ENCODE measurements around the gene UNC93B1. TPM values are rescaled to one million over a fixed set of nuclear protein-coding genes. Genes with fewer than 3 reads are reported as not detected.

The UNC93B1 gene
- total RNA-seq, 4 donors from 2014 or later: 16.6 to 38.4 (median 31.6) TPM

- Histone ChIP-seq H3K4me3 (no peak overlapping the region), H3K4me1 (peaks cover 10 to 43% (median 39%) of the 10 kb centered on the region in 4 donors), H3K27ac (replicated peaks in 1 of 4) (no peak overlapping the region), H3K36me3 (peaks cover 49 to 81% (median 75%) of the 10 kb centered on the region in 4 donors), H3K27me3 (no peaks in the 10 kb centered on the region), H3K9me3 (no peaks in the 10 kb centered on the region)
- intact Hi-C loops (cut with DNase I): no loop called here
- 94% methylated on average over 13 of the region's 18 CpGs for WGBS
- DNase-seq (ENCODE audit: extremely low spot score): no peak
- TF ChIP-seq CTCF (IDR thresholded peaks at IDR 0.05) (no peak), POLR2A (IDR thresholded peaks at IDR 0.05; ENCODE audit: low read depth) (no peak), EP300 (IDR thresholded peaks at IDR 0.05) (no peak), POLR2AphosphoS5 (IDR thresholded peaks at IDR 0.05) (no peak)
Observed at GRCh38 chr11:68044898-68045351, 41.0 kb upstream of the UNC93B1 start.

DNA sequence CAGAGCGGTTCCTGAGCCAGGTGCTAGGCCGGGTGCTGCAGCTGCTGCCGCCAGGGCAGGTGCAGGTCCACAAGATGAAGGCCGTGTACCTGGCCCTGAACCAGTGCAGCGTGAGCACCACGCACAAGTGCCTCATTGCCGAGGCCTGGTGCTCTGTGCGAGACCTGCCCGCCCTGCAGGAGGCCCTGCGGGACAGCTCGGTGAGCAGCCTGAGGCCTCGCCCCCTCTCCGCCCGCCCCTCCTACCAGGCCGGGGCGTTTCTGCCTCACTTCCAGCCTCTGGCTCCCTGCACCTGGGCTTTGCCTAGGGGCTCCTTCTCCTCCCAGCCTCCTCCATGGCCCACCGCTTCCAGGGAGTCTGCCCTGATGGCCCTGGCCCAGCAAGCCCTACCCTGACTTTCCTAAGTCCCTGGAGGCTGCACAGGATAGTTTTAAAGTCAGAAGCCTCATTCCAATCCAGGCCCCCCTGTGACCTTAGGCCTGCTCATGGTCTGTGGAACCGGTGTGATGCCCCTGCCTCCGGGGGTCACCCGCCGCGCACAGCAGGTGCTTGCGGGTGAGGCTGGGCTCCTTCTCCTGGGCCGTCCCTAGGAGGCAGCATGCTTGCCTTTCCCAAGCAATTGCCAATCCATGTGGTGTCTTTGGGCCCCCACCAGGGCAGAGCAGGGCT is 40.4 kb upstream of the UNC93B1 start:
- no peak for DNase-seq (ENCODE audit: extremely low spot score)
- TF ChIP-seq POLR2AphosphoS5 (IDR thresholded peaks at IDR 0.05) (no peak), POLR2A (IDR thresholded peaks at IDR 0.05; ENCODE audit: low read depth) (no peak), CTCF (IDR thresholded peaks at IDR 0.05) (no peak), EP300 (IDR thresholded peaks at IDR 0.05) (no peak)
- intact Hi-C loops (cut with DNase I): no loop called here

DNA sequence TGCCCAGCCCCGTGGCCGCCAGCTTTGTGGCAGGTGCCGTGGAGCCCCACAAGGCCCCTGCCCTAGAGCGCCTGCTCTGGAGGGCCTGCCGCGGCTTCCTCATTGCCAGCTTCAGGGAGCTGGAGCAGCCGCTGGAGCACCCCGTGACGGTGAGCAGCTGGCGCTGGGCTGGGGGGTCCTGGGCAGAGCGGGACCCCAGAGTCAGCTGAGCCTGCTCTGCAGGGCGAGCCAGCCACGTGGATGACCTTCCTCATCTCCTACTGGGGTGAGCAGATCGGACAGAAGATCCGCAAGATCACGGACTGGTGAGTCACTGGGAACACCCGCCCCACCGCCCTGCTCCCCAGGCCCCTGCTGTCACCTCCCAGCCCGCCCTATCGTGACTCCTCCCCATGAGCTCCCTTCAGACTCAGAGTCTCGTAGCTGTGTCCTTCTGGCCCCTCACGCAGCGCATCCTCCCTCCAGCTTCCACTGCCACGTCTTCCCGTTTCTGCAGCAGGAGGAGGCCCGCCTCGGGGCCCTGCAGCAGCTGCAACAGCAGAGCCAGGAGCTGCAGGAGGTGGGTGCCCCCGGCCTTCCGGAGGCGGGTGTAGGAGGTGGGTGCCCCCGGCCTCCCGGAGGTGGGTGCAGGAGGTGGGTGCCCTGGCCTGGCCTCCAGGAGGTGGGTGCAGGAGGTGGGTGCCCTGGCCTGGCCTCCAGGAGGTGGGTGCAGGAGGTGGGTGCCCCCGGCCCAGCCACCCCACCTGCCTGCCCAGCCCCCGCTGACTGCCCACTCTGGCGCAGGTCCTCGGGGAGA is 39.6 kb upstream of the UNC93B1 start:
- WGBS: 71% methylated on average over 12 of the region's 36 CpGs
- peak in 1 of 2 donors; percentile 8 for TF ChIP-seq POLR2AphosphoS5 (IDR thresholded peaks at IDR 0.05)
- no peak for TF ChIP-seq CTCF (IDR thresholded peaks at IDR 0.05)
- DNase-seq (ENCODE audit: extremely low spot score): no peak
- intact Hi-C loops (cut with DNase I): no loop called here
- no peaks in the 10 kb centered on the region for H3K27me3 ChIP-seq
- peak overlapping the region; percentile 25 to 89 (median 48) for H3K27ac ChIP-seq (replicated peaks in 1 of 4)
- peaks cover 16 to 56% (median 51%) of the 10 kb centered on the region in 4 donors for H3K4me1 ChIP-seq
- H3K9me3 ChIP-seq: no peaks in the 10 kb centered on the region
- H3K4me3 ChIP-seq: no peak overlapping the region
- H3K36me3 ChIP-seq: peaks cover 35 to 67% (median 61%) of the 10 kb centered on the region in 4 donors

More for the DNA sequence above, 40.4 kb upstream of the UNC93B1 start:
- 83% methylated on average over 19 of the region's 24 CpGs for WGBS
- H3K27ac ChIP-seq (replicated peaks in 1 of 4): no peak overlapping the region
- no peak overlapping the region for H3K4me3 ChIP-seq
- H3K4me1 ChIP-seq: peaks cover 14 to 49% (median 45%) of the 10 kb centered on the region in 4 donors
- no peaks in the 10 kb centered on the region for H3K9me3 ChIP-seq
- H3K36me3 ChIP-seq: peaks cover 42 to 75% (median 69%) of the 10 kb centered on the region in 4 donors
- H3K27me3 ChIP-seq: no peaks in the 10 kb centered on the region

DNA sequence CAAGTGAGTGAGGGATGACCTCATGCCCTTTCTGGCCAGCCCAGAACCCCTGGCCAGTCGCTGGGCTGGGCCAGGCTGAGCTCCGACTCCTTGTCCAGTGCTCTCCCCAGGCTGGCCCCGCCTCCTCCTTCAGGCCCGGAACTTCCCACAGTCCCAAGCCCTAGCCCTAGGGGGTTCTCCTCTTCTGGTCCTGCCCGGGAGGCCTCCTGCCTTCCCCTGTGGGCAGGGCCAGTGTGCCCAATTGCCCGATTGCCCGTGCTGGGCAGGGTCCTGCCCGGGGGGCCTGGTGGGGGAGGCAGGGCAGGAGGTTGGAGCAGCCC is 39.1 kb upstream of the UNC93B1 start:
- TF ChIP-seq POLR2AphosphoS5 (IDR thresholded peaks at IDR 0.05) (no peak), EP300 (IDR thresholded peaks at IDR 0.05) (no peak), POLR2A (IDR thresholded peaks at IDR 0.05; ENCODE audit: low read depth) (no peak), CTCF (IDR thresholded peaks at IDR 0.05) (no peak)
- H3K4me1 ChIP-seq: peaks cover 21 to 62% (median 57%) of the 10 kb centered on the region in 4 donors
- no peak for DNase-seq (ENCODE audit: extremely low spot score)
- no peak overlapping the region for H3K4me3 ChIP-seq
- intact Hi-C loops (cut with DNase I): no loop called here
- no peaks in the 10 kb centered on the region for H3K9me3 ChIP-seq
- H3K27me3 ChIP-seq: no peaks in the 10 kb centered on the region
- H3K27ac ChIP-seq (replicated peaks in 1 of 4): peak overlapping the region; percentile 25 to 89 (median 48)
- H3K36me3 ChIP-seq: peaks cover 29 to 62% (median 58%) of the 10 kb centered on the region in 4 donors
- WGBS: no CpG with 5 or more reads among the region's 8 CpGs

Data from esophagus muscularis mucosa (tissue), 4 donors.